Amniotic stem cell (primary cell): ENCODE data around the gene ADM5.

Experiments
- DNase-seq: peaks from one replicate; lab custom pipeline; 2025; lab: John Stamatoyannopoulos, UW

Gene ADM5

DNA sequence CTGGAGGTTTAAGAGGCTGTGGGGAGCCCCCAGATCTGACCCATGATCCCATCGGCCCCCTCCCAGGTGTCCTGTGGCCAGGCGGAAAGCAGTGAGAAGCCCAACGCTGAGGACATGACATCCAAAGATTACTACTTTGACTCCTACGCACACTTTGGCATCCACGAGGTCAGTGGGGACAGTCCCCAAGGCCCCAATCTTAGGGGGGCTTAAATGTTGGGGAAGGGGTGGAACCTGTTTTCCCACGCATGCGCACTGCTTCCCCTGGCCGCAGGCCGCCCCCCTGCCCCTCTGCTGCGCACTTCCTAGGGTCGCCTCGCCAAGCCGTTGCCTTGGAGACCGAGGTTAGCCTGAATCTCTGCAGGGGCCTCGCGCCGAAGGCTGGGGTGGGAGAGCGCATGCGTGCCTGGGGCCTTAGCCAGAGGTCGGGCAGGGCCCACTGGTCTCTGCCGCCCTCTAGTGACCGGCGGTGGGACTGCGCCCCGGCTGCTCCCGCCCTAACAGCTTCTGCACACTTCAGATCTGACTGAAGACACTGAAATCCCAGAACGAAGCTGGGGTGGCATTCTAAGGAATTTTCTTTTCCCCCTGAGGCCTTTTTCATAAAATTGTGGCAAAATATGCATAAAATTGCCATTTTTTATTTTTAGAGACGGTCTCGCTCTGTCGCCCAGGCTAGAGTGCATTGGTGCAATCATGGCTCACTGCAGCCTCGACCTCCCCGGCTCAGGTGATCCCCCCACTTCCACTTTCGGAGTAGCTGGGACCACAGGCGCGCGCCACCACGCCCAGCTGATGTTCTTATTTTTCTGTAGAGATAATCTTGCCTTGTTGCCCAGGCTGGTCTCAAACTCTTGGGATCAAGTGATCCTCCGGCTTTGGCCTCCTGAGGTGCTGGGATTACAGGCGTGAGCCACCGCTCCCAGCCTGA, 8.7 kb upstream of the ADM5 start:
- peak; percentile 49 for DNase-seq

DNA sequence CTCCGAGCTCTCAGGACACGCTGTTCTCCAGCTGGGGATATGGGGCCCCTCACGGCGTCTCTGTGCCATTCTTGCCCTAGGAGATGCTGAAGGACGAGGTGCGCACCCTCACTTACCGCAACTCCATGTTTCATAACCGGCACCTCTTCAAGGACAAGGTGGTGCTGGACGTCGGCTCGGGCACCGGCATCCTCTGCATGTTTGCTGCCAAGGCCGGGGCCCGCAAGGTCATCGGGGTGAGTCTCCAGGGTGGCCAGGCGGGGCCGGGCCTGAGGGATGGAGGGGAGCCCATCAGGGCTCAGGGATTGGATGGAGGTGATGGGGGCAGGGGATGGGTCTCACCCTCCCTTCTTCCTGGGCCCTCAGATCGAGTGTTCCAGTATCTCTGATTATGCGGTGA, 7.6 kb upstream of the ADM5 start:
- no peak for DNase-seq

DNA sequence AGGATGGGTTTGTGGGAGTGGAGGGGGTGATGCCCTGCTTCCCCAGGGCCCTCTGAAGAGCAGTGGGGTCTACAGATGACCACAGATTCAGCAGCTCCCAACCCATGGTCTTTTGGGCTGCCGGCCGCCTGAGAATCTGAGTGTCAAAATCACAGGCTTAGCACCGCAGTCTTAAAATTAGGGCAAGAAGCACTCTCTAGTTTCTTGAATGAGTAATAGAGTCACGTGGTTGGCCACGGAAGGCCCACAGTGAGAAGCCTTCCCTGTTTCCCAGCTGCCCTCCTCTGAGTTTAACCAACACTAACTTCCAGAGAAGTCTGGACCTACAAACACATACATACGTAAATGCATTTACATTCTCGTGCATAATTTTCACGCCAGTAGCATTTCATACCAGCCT, 7.1 kb upstream of the ADM5 start:
- no peak for DNase-seq

DNA sequence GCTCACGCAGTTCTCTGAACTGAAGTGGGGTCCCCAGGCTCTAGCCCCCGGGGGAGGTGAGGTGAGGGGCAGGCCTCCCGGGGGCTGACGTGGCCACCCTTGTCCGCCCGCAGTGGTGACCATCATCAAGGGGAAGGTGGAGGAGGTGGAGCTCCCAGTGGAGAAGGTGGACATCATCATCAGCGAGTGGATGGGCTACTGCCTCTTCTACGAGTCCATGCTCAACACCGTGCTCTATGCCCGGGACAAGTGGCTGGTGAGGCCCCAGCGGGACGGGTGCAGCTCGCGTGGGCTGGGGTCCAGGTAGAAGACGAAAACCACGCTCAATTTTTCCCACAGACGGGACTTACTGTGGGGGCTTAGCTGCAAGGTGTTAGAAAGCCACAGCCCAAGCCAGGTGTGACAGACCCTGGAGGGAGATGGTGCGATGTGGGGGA, 5.6 kb upstream of the ADM5 start:
- no peak for DNase-seq

DNA sequence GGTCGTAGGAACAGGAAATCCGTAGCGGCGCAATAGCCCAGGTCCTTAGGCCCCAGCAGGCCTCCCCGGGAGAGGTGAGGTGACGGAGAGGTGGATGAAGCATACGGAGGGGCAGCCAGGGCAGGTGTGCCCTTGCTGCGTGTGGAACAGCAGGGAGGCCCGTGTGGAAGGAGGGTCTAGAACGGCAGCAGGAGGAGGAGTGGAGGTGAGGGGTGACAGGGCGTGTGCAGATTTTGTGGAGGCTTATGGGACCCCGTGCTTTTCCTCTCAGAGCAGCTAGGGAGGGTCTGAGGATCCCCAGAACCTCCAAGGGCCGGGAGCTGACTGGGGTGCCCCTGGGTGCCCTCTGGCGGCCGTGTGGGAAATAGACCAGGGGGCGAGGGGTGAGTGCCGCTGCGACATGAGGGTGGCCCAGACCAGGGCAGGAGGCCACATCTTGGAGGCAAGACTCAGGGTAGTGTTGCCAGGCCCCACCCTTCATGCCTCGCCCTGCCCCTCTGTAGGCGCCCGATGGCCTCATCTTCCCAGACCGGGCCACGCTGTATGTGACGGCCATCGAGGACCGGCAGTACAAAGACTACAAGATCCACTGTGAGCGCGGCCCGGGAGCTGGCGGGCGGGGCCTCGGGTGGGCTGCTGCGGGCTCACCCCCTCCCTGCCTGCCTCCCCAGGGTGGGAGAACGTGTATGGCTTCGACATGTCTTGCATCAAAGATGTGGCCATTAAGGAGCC, 5.0 kb upstream of the ADM5 start:
- no peak for DNase-seq

DNA sequence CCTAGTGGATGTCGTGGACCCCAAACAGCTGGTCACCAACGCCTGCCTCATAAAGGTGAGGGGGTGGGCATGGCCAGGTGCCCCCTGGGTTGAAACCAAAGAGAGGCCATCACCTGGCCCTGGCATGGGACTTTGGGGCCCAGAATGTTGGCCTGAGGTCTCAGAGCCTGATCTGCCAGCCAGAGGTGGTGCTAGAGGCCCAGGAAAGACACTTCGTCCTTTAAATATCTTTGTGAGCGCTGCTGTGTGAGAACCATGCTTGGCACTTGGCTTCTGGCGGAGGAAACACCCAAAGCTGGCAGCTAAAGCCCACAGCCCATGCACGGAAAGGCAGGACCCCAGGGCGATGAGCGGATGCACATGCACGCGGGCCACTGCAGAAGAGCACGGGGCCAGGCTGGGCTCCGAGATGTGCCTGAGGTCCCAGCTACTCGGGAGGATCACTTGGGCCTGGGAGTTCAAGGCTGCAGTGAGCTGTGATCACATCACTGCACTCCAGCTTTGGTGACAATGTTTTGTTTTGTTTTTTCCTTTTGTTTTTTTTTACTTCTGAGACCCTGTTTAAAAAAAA, 4.3 kb upstream of the ADM5 start:
- no peak for DNase-seq

DNA sequence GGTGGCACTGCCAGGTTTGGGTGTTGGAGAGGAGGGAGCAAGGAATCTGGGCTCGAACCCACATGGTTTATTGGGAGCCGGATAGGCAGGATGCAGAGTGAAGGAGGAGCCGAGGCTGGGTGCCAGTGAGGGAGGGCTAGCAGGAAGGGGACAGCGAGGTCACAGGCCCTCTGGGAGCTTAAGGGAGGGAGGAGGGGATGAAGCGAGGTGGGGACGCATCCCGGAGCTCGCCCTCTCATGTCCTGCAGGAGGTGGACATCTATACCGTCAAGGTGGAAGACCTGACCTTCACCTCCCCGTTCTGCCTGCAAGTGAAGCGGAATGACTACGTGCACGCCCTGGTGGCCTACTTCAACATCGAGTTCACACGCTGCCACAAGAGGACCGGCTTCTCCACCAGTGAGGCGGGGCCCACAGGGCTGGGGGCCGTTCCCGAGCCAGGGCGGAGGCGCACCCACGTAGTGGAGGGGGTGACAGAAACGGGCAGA, 3.5 kb upstream of the ADM5 start:
- DNase-seq = no peak

DNA sequence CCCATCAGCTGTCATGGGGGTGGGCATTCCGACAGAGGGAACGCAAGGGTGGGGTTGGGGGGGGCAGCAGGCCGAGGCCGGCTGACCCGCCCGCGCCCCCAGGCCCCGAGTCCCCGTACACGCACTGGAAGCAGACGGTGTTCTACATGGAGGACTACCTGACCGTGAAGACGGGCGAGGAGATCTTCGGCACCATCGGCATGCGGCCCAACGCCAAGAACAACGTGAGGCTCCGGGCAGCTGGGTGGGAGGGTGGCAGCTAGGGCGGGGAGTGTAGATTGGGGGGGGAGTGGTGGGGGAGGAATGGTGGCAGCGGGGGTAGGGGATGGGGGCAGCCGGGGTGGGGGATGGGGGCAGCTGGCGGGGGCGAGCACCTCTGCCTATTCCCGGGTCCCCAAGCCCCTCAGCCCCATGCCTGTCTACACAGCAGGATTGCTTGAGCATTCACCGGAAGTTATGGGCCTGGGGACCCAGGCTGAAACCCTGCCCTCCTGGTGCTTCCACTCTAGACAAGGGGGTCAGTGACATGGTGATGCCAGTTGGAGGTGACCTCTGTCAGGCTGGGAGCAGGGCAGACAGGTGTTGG, 2.8 kb upstream of the ADM5 start:
- DNase-seq = no peak

DNA sequence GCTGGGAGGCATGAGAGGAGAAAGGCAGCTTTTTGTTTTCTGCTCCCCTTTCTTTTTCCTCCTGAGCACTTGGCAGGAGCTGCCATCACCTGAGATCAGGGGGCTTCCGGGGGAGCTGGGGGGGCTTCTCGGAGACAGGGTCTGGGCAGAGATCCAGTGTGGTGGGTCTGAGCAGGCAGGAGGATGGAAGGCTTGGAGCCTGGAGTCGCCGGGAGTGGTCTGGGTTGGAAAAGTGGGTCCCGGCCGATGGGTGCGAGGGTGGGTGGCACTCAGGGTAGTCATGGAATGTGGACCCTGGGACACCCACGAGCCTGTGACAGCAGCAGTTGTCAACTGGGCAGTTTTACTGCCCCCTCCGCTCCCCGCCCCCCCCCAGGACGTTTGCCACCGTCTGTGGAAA, 2.2 kb upstream of the ADM5 start:
- no peak for DNase-seq

DNA sequence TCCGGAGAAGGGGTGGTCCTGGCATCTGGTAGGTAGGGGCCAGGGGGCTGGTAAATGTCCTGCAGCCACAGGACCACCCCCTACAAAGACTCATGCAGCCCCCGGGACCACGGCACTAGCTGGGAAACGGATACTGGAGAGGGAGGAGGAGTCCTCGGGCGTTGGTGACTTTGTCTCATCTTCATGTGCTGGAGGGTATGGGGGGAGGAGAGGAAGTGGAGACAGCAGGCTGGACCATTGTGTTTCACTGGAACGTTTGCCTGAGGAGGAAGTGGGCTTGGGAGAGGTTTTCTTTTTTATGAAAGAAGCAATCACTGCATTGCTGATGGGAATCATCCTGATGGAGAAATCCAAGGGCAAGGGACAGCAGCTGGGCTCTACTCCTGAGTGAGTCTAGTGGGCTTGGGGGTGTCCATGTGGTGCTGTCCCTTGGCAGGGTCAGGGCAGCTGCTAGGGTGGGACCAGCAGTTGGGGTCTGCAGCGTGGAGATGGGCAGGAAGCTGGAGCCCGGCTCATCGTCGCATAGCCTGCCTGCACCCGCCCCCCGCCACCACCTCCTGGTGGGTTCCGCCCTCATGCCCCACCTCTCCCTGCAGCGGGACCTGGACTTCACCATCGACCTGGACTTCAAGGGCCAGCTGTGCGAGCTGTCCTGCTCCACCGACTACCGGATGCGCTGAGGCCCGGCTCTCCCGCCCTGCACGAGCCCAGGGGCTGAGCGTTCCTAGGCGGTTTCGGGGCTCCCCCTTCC, 1.7 kb upstream of the ADM5 start:
- no peak for DNase-seq

DNA sequence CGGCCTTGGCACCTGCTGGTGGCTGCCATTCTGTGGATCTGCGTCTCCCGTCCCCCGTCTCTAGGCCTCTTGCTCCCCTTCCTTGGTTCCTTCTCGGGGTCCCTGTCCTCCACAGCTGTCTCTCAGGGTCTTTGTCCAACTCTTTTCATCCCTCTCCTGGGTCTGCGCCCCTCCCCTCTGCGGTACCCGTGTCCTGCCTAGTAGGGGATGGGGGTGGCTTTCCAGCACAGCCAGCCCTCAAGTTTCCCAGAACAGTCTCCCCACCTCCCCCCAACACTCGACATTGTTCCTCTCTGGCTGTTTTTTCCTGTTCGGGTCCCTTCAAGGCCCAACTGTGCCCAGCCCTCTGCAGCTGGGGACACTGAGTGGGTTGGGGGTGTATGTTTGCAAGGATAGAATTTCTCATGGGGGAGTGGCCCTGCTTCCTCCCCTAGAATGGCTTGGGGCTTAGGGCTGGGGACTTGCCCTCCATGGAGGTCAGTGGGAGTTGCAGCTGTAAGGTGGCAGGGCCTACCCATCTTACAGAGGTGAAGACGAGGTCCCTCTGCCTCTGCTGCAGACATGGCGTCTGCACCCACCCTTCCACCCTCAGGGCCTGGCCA, 762 bp upstream of the ADM5 start:
- DNase-seq = no peak

DNA sequence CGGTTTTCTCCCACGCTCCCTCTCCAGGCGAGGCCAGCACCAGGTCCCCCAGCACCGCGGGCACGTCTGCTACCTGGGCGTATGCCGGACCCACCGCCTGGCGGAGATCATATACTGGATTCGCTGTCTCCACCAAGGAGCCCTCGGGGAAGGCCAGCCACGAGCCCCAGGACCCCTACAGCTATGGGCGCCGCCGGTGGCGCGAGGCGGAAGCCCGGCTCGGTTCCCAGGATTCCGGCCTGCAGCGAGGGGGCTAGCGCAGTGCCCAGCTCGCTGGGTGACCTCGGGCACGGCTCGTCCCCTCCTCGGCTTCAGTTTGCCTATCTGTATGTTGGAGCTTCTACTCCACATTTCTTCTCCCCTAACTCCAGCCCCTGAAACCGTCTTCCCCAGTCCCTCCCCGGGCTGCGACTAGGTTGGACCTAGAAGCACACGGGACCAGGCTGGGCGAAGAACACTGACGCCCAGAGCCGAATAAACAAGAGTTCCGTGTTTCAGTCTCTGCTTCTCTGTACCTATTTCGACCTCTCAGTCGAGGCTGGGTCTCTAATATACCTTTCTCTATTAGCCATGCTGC, 773 bp downstream of the ADM5 start:
- no peak for DNase-seq

DNA sequence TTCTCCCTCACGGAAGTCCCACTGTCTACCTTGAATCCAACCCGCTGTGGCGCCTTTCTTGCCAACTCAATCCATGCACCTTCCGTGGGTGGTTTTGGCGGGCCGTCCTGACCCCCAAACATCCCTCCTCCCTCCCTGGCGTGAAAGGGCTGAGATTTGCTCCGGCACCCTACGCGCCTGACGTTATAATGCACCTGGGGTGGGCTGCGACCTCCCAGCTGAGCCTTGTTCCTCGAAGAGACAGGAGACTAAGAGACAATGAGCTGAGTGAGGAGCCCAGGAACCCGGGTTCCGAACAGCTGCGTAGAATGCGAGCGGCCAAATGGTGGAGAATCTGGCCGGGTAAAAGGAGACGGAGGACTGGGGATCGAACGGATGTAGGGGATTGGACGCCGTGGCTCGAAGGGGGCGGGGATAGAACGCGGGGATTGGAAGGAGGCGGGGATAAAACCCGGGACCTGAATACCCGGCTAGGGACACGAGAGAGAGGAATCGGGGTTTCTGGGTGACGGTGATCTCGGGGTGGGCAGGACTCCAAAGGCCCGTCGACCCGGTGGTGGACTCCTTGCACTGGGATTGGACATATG, 1.4 kb downstream of the ADM5 start, which contains the start of gene CPT1C:
TSS of gene CPT1C (plus strand) at position 461 of the 587 bp plus-strand sequence. CDS start 1,137 bp downstream, outside the sequence.
- DNase-seq = peak; percentile 57

DNA sequence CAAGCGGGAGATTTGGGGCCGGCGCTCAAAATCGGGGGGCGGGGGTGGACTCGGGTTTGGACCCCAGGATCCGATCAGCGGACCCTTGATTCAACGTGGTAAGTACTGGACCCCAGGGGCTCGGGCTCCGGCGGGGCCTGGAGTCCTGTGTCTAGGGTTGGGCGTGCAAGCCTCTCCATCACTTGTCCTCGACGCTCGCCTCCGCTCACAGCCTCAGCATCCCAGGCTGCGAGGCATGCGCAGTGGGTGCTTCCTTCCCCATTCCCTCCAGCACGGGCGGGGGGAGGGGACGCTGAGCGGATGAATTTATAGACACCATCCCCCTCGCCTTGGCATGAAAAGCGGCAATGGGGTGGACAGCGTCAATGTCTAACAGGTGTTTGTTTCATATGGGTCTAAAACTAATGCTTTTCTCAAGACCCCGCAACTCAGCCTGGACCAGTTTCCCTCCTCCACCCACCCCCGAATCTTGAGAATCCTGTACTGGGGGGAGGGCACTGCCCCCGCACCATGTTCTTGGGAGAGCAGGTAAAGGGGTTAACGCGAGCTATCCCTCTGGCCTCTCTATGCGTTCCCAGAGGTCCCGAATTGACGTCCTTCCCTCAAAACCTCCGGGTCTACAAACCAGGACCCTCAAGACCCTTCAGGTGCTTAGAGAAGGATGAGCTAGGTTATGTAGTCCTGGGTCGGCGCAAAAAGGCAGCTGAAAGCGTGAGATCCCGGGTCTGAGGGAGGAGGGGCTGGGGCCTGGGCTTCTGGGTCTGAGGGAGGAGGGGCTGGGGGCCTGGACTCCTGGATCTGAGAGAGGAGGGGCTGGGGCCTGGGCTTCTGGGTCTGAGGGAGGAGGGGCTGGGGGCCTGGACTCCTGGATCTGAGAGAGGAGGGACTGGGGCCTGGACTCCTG, 2.1 kb downstream of the ADM5 start:
- peak; percentile 40 for DNase-seq

DNA sequence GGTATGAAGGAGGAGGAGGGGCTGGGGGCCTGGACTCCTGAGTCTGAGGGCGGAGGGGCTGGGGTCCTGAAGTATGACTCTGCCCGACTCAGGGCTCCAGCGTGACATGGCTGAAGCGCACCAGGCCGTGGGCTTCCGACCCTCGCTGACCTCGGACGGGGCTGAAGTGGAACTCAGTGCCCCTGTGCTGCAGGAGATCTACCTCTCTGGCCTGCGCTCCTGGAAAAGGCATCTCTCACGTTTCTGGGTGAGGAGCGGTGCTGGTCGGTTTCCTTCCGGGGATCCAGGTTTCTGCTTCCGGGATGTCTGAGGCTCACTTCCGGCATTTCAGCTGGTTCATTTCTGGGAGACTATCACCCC, 2.7 kb downstream of the ADM5 start:
- DNase-seq = no peak

DNA sequence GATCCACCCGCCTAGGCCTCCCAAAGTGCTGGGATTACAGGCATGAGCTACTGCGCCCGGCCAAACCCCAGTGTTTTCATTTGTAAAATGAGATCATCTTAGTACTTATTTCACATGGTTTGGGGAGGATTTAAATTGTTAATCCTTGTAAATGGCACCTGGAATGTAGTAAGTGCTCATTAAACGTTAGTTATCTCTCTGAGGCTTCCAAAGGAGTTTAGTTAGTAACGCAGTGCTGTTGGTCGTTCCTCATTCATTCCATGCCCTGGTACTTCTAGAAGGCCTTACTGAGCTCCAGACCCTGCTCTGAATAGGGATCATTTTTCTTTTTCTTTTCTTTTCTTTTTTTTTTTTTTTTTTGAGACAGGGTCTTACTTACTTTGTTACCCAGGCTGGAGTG, 6.7 kb downstream of the ADM5 start:
- DNase-seq = no peak

DNA sequence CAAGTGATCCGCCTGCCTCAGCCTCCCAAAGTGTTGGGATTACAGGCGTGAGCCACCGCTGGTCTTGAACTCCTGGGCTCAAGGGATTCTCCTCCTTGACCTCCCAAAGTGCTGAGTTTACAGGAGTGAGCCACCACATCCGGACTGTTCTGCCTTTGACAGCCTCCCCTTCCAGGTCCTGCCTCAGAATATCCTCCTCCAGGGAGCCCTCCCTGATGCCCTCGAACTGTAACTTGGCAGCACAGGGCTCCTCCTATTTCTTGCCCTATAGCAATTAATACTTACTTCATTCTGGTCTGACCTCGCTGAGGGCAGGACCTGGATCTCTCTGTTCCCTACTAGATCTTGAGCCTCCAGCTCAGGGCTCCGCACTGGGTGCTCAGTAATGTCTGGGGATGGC, 7.5 kb downstream of the ADM5 start:
- DNase-seq = no peak

DNA sequence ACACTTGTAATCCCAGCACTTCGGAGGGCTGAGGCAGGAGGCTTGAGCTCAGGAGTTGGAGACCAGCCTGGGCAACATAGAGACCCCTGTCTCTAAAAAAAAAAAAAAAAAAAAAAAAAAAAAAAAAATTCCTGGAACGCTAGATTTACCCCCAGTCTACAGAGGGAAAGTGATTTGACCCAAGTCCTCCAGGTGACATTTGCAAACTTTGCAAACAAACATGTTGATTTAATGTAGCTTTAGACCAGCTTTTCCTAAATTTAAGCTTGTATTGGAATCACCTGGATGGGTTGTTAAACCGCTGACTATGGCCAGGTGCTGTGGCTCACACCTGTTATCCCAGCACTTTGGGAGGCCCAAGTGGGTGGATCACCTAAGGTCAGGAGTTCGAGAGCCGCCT, 10.0 kb downstream of the ADM5 start:
- DNase-seq = no peak

DNA sequence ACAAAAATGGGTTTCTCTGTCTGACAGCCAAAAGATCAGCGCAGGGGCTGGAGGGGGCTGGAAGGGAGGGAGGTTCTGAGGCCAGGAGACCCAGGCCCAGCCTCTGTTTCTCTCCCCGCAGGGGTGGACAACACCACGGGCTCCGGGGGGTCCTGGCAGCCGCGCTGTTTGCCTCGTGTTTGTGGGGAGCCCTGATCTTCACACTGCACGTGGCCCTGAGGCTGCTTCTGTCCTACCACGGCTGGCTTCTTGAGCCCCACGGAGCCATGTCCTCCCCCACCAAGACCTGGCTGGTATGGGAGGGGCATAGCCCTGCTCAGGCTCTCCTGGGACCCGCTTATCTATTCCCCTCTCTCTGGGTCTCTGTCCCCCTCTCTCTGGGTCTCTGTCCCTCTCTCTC, 11.2 kb downstream of the ADM5 start:
- no peak for DNase-seq
